PC-3 (cell line): ENCODE measurements around the gene CCDC88B. TPM values are rescaled to one million over a fixed set of nuclear protein-coding genes. Genes with fewer than 3 reads are reported as not detected.

ENCODE experiments used
- ATAC-seq: fragments of 200-7000 bp; cut with Tn5 transposase; 2 replicates; pipeline ENCODE4 v1.9.1; 2020; ENCODE audit warnings: mild to moderate bottlenecking, moderate library complexity
- BruUV-seq: library from RNA; stranded (reverse); fragments of 400-500 nt; replicated peaks from 2 replicates; lab custom pipeline; 2021; lab: Mats Ljungman, UMichigan
- CTCF ChIA-PET: fragments of 300-600 bp; sonication (Branson Sonifier 250); formaldehyde crosslinking; loops from one replicate; lab custom pipeline; 2022; ENCODE audit warnings: antibody characterized with exemption; lab: Charles Lee
- POLR2A ChIA-PET: fragments of 300-600 bp; sonication (Branson Sonifier 250); formaldehyde crosslinking; loops from one replicate; lab custom pipeline; 2022; ENCODE audit warnings: antibody characterized with exemption; ENCODE audit not compliant: unreplicated experiment; lab: Charles Lee
- DNase-seq: peaks from one replicate; pipeline ENCODE4 v3.0.0-alpha.2; 2015
- H2AFZ ChIP-seq: fragments of 300-600 bp; sonication (generic); 2 replicates; pipeline ENCODE4 v1.6.0; 2016; ENCODE audit warnings: antibody characterized with exemption, low read length
- H3F3A ChIP-seq: fragments of 300-600 bp; sonication (generic); one replicate; pipeline ENCODE4 v1.6.0; 2017; ENCODE audit warnings: antibody characterized with exemption, low read length, control low read depth, mild to moderate bottlenecking; ENCODE audit not compliant: unreplicated experiment
- H3K27ac ChIP-seq: fragments of 300-600 bp; sonication (generic); 2 replicates; pipeline ENCODE4 v1.5.1; 2016; ENCODE audit warnings: mild to moderate bottlenecking, low read length
- H3K27me3 ChIP-seq: fragments of 300-600 bp; sonication (generic); 2 replicates; pipeline ENCODE4 v1.6.1; 2016; ENCODE audit warnings: low read length, mixed read lengths
- H3K36me3 ChIP-seq: fragments of 300-600 bp; sonication (generic); 2 replicates; pipeline ENCODE4 v1.6.1; 2016; ENCODE audit warnings: low read depth, mixed run types, low read length, mixed read lengths
- H3K4me1 ChIP-seq: fragments of 300-600 bp; sonication (generic); 2 replicates; pipeline ENCODE4 v1.5.1; 2016; ENCODE audit warnings: low read length; ENCODE audit not compliant: insufficient read depth
- H3K4me2 ChIP-seq: fragments of 300-600 bp; sonication (generic); 2 replicates; pipeline ENCODE4 v1.6.0; 2016; ENCODE audit warnings: low read length
- H3K4me3 ChIP-seq: fragments of 300-600 bp; sonication (generic); 2 replicates; pipeline ENCODE4 v1.5.1; 2016; ENCODE audit warnings: mild to moderate bottlenecking, low read length, mixed read lengths
- H3K79me2 ChIP-seq: fragments of 300-600 bp; sonication (generic); 2 replicates; pipeline ENCODE4 v1.6.1; 2017; ENCODE audit warnings: low read length, mixed read lengths
- H3K9ac ChIP-seq: fragments of 300-600 bp; sonication (generic); 2 replicates; pipeline ENCODE4 v1.6.0; 2016; ENCODE audit warnings: mild to moderate bottlenecking, low read length
- H3K9me2 ChIP-seq: fragments of 300-600 bp; sonication (generic); replicated peaks from 2 replicates; pipeline ENCODE4 v1.6.1; 2016; ENCODE audit warnings: mixed run types, low read length, mixed read lengths
- H3K9me3 ChIP-seq: fragments of 300-600 bp; sonication (generic); 2 replicates; pipeline ENCODE4 v1.6.1; 2016; ENCODE audit warnings: low read length, mixed read lengths
- H4K20me1 ChIP-seq: fragments of 300-600 bp; sonication (generic); 2 replicates; pipeline ENCODE4 v1.6.1; 2016; ENCODE audit warnings: low read length, mixed read lengths
- EZH2 ChIP-seq: fragments of 300-600 bp; sonication (generic); IDR thresholded peaks from one replicate; pipeline ENCODE4 v1.6.1; 2017; ENCODE audit warnings: antibody characterized with exemption, mild to moderate bottlenecking, low read length; ENCODE audit not compliant: unreplicated experiment
- EZH2phosphoT487 ChIP-seq: fragments of 300-600 bp; sonication (generic); IDR thresholded peaks from 2 replicates; pipeline ENCODE4 v1.6.1; 2018; ENCODE audit warnings: mild to moderate bottlenecking, antibody characterized with exemption, low read length, borderline replicate concordance
- intact Hi-C: fragments of 100-400 bp; cut with micrococcal nuclease; formaldehyde crosslinking; loops from 2 replicates; pipeline ENCODE4 v1.9.0; 2023
- total RNA-seq: library from RNA; depleted of rRNA; stranded (reverse); fragments of >200 nt; gene quantifications from 2 replicates; pipeline ENCODE4 v1.2.3, GENCODE V29; 2014
- TF ChIP-seq, protein P1 (sequence below): fragments of 300-600 bp; sonication (generic); conservative IDR thresholded peaks from 2 replicates; pipeline ENCODE4 v1.5.1; 2017; ENCODE audit warnings: antibody characterized with exemption, low read depth, mild to moderate bottlenecking, low read length

CCDC88B gene
- total RNA-seq, 1 experiment from 2014 or later, result 21.0 TPM

DNA sequence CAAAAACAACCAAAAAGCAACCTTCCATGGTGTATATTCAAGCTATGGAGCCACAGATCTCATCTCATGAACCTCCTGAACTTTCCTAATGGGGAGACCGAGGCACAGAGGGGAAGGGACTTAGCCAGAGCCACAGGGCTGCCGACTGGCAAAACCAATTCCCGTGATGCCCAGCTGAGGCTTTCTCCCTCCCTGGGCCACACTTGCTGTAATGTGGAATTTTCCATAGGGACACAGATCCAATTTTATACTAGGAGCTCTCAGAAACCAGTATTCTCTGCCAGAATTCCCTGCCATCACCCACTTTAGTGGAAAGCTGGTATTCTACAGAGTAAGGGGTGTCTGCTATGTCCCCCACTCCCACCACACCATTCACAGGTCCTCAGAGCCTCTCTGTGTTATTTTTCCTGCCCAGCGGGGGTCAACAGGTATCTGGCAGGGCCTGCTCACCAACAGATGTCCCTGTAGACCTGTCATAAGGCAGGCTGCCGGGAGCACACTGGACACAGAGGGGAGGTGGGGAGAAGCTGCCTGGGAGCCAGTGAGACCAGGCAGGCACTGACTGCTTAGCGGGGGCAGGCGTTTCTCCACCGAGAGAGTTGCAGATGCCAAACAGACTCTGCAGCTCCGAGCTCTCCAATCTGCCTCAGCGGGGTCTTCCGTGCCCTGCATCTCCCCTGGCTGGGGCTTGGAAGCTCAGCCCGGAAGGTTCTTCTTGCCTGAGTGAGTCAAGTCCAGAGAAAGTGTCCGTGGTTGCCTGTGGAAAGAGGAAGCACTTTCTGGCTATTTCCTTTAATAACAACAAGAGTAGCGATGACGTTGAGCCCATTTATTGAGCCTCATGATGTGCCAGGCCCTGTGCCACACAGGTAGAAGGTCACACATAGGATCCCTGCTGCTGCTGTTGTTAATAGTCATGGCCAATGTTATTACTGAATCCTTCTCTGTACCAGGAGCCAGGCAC lies 45.3 kb downstream of the CCDC88B start:
- no peak for TF ChIP-seq EZH2
- TF ChIP-seq EZH2phosphoT487, result no peak
- TF ChIP-seq, protein P1, sequence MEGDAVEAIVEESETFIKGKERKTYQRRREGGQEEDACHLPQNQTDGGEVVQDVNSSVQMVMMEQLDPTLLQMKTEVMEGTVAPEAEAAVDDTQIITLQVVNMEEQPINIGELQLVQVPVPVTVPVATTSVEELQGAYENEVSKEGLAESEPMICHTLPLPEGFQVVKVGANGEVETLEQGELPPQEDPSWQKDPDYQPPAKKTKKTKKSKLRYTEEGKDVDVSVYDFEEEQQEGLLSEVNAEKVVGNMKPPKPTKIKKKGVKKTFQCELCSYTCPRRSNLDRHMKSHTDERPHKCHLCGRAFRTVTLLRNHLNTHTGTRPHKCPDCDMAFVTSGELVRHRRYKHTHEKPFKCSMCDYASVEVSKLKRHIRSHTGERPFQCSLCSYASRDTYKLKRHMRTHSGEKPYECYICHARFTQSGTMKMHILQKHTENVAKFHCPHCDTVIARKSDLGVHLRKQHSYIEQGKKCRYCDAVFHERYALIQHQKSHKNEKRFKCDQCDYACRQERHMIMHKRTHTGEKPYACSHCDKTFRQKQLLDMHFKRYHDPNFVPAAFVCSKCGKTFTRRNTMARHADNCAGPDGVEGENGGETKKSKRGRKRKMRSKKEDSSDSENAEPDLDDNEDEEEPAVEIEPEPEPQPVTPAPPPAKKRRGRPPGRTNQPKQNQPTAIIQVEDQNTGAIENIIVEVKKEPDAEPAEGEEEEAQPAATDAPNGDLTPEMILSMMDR, result no peak
- Histone ChIP-seq H3K4me3 (no peak overlapping the region), H3K9me3 (no peaks in the 10 kb centered on the region), H3K9ac (no peak overlapping the region), H3K27me3 (no peaks in the 10 kb centered on the region), H2AFZ (no peak overlapping the region), H3K36me3 (no peaks in the 10 kb centered on the region), H3K79me2 (no peaks in the 10 kb centered on the region), H4K20me1 (no peaks in the 10 kb centered on the region), H3F3A (no peaks in the 10 kb centered on the region), H3K4me2 (no peak overlapping the region), H3K4me1 (peaks cover 12% of the 10 kb centered on the region), H3K9me2 (no peaks in the 10 kb centered on the region), H3K27ac (no peak overlapping the region)
- intact Hi-C loops, result no loop called here
- POLR2A ChIA-PET, result interaction anchor here (0.5 kb wide), 1 partner anchor 9 kb away, joined by 8 read pairs; no protein-coding TSS in a partner anchor
- ATAC-seq, result no peak
- CTCF ChIA-PET, result no interaction called here
- no peak for DNase-seq
- BruUV-seq, result no TSS peak

DNA sequence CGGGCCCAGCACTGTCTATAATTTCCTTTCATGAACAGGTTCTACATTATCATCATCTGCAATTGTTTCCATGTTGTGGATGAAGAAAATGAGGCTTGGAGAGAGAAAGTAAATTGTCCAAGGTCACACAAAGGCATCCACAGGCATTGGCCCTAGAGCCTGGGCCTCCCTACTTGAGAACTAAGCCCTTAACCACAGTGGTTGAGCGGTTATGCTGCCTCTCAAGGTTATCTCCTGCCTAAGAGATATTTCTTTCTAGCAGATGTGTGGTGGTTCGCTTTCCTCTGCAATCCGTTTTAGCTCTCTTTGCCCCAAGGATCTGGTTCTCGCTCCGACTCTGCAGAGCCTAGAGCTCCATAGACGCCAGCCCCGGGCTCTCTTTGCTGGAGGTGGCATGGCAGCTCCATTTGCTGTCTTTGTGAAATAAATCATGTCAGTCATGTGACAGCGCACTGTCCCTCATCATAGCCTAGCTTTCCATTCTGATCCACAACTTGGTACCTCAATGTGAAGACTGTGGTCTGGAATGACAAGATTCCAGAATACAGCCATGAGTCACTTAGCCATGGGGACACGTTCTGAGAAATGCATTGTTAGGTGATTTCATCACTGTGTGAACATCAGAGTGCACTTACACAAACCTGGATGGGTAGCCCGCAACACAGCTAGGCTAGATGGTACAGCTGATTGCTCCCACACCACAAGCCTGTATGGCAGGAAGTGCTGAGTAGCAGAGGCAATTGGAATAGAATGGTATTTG lies 46.1 kb downstream of the CCDC88B start:
- H3K36me3 ChIP-seq, result no peaks in the 10 kb centered on the region
- no peak overlapping the region for H2AFZ ChIP-seq
- CTCF ChIA-PET, result no interaction called here
- H3K79me2 ChIP-seq, result no peaks in the 10 kb centered on the region
- no peaks in the 10 kb centered on the region for H3K27me3 ChIP-seq
- ATAC-seq (peak; percentile 54), DNase-seq (peak; percentile 88)
- POLR2A ChIA-PET, result interaction anchor here (0.5 kb wide), 1 partner anchor 8 kb away, joined by 8 read pairs; no protein-coding TSS in a partner anchor
- intact Hi-C loops, result no loop called here
- H4K20me1 ChIP-seq, result no peaks in the 10 kb centered on the region
- no TSS peak for BruUV-seq
- H3K4me3 ChIP-seq, result no peak overlapping the region
- no peaks in the 10 kb centered on the region for H3K9me3 ChIP-seq
- no peak overlapping the region for H3K4me2 ChIP-seq
- no peak for TF ChIP-seq EZH2phosphoT487
- no peak for TF ChIP-seq EZH2
- TF ChIP-seq, protein P1, result no peak
- H3K9me2 ChIP-seq, result no peaks in the 10 kb centered on the region
- no peaks in the 10 kb centered on the region for H3F3A ChIP-seq
- H3K9ac ChIP-seq, result no peak overlapping the region
- peaks cover 12% of the 10 kb centered on the region for H3K4me1 ChIP-seq
- H3K27ac ChIP-seq, result no peak overlapping the region
